Psoas muscle (tissue), 8 donors: ENCODE measurements around the gene TACSTD2. TPM values are rescaled to one million over a fixed set of nuclear protein-coding genes. Genes with fewer than 3 reads are reported as not detected.
"Not testable (repeated sequence)": the region's sequence is repeated elsewhere in the genome, so short reads cannot be mapped to it uniquely, and the experiment has no call there.

Experiments
- ATAC-seq, 4 donors: fragments of 200-7000 bp; cut with Tn5 transposase; one replicate each; pipeline ENCODE4 v1.9.1; 2020; ENCODE audit warnings: moderate library complexity in 3 of 4, mild to moderate bottlenecking in 2 of 4
- DNase-seq, 2 donors: peaks; one replicate each; pipeline ENCODE4 v3.0.0-alpha.2; 2020
- H3K27ac ChIP-seq: fragments of 200-600 bp; one replicate; pipeline ENCODE4 v1.8.0; 2022
- H3K27me3 ChIP-seq, 3 donors: fragments of 200-600 bp in 1 of 3; one replicate each; pipeline versions ENCODE4 v1.6.1 to v1.8.0; 2013 to 2022; ENCODE audit warnings: low read length in 2 of 3, mild to moderate bottlenecking in 2 of 3, moderate library complexity in 1 of 3; ENCODE audit not compliant: insufficient read depth in 3 of 3
- H3K36me3 ChIP-seq, 2 donors: fragments of 200-600 bp in 1 of 2; one replicate each; pipeline versions ENCODE4 v1.6.1 to v1.8.0; 2013 to 2022; ENCODE audit warnings: low read depth in 1 of 2, mild to moderate bottlenecking in 1 of 2, moderate library complexity in 1 of 2; ENCODE audit not compliant: insufficient read depth in 1 of 2
- H3K4me1 ChIP-seq: fragments of 200-600 bp; one replicate; pipeline ENCODE4 v1.8.0; 2022
- H3K4me3 ChIP-seq: fragments of 200-600 bp; one replicate; pipeline ENCODE4 v1.8.0; 2022; ENCODE audit warnings: mild to moderate bottlenecking
- H3K9me3 ChIP-seq: fragments of 200-600 bp; one replicate; pipeline ENCODE4 v1.8.0; 2022
- CTCF ChIP-seq: fragments of 200-600 bp; IDR thresholded peaks from one replicate; pipeline ENCODE4 v1.8.0; 2022; ENCODE audit warnings: antibody characterized with exemption
- WGBS, 3 donors: extraction: QIAGEN DNeasy Blood & Tissue Kit; methylation state at CpG; one replicate each; pipeline versions ENCODE4 v1.1.6 to v1.1.7; 2013; 5-methylcytosine and 5-hydroxymethylcytosine counted together
- intact Hi-C, 2 donors: fragments of 100-400 bp; cut with DNase I; formaldehyde crosslinking; loops; one replicate each; pipeline versions ENCODE4 v1.11.0 to v1.14.2; 2022
- polyA plus RNA-seq, 3 donors: library from polyadenylated mRNA; stranded (reverse); fragments of 200-250 nt; gene quantifications; one replicate each; pipeline ENCODE4 v1.2.3, GENCODE V29; 2013
- total RNA-seq, 4 donors: library from RNA; stranded (reverse); fragmentation: NEBNext Ultra II Directional in 2 of 4; extraction: Animal tissue kit (Norgen Biotek cat#: 25700) in 2 of 4; gene quantifications; one replicate each; pipeline versions ENCODE4 v1.2.1 to v1.2.4, GENCODE V29; 2021 to 2023
- donor health status: healthy with polysubstance abuse.
- donor health status: DM: no; HTN: no; CAD: no; lungs with moderate emphysema.
- donor health status: Bipolar disorder and iron deficiency.
- donor health status: healthy.
- donor health status: DM: yes; HTN: yes; CAD: no.
- donor health status: DM: no; HTN: no; CAD: no.
- donor health status: DM: no; HTN: no; CAD: no.
- donor health status: DM: yes; HTN: yes; CAD: no.

Gene TACSTD2
- total and polyA plus RNA-seq, 7 donors, result 0.12 to 0.34 (median 0.22) TPM

GRCh38 chr1:58611861-58612385, 34.9 kb upstream of the TACSTD2 start:
- H3K36me3 ChIP-seq, result no peaks in the 10 kb centered on the region
- no peak for ATAC-seq
- intact Hi-C loops, result no loop called here
- DNase-seq, result no peak
- 73 to 87% (median 81%) methylated on average over 2 of the region's 2 CpGs for WGBS, 3 donors
- no peaks in the 10 kb centered on the region for H3K9me3 ChIP-seq
- H3K27ac ChIP-seq, result no peak overlapping the region
- no peak overlapping the region for H3K4me3 ChIP-seq
- no peaks in the 10 kb centered on the region for H3K4me1 ChIP-seq
- no peak for TF ChIP-seq CTCF
- no peaks in the 10 kb centered on the region for H3K27me3 ChIP-seq

- H3K27me3 ChIP-seq, result no peaks in the 10 kb centered on the region
- H3K36me3 ChIP-seq, result no peaks in the 10 kb centered on the region
- 92 to 94% (median 93%) methylated on average over 2 of the region's 2 CpGs for WGBS, 3 donors
- DNase-seq (no peak), ATAC-seq (no peak)
- TF ChIP-seq CTCF, result no peak
- no peak overlapping the region for H3K4me3 ChIP-seq
- no peak overlapping the region for H3K27ac ChIP-seq
- intact Hi-C loops, result no loop called here
- no peaks in the 10 kb centered on the region for H3K4me1 ChIP-seq
- peaks cover 8% of the 10 kb centered on the region for H3K9me3 ChIP-seq
Observed at GRCh38 chr1:58608945-58609344, 31.9 kb upstream of the TACSTD2 start.

GRCh38 chr1:58608297-58608696, 31.2 kb upstream of the TACSTD2 start:
- TF ChIP-seq CTCF, result no peak
- Histone ChIP-seq H3K36me3 (no peaks in the 10 kb centered on the region), H3K27me3 (no peaks in the 10 kb centered on the region), H3K9me3 (peaks cover 8% of the 10 kb centered on the region), H3K27ac (no peak overlapping the region), H3K4me1 (no peaks in the 10 kb centered on the region), H3K4me3 (no peak overlapping the region)
- no peak for ATAC-seq
- DNase-seq, result no peak
- intact Hi-C loops, result no loop called here

- no peak overlapping the region for H3K27ac ChIP-seq
- no peaks in the 10 kb centered on the region for H3K4me1 ChIP-seq
- no peaks in the 10 kb centered on the region for H3K36me3 ChIP-seq
- intact Hi-C loops, result no loop called here
- H3K4me3 ChIP-seq, result no peak overlapping the region
- no peaks in the 10 kb centered on the region for H3K27me3 ChIP-seq
- WGBS, 3 donors, result 75 to 82% (median 79%) methylated on average over 3 of the region's 3 CpGs
- ATAC-seq (no peak), DNase-seq (no peak)
- peaks cover 8% of the 10 kb centered on the region for H3K9me3 ChIP-seq
- no peak for TF ChIP-seq CTCF
Observed at GRCh38 chr1:58607391-58607790, 30.3 kb upstream of the TACSTD2 start.

GRCh38 chr1:58601921-58602320, 24.9 kb upstream of the TACSTD2 start:
- intact Hi-C loops, H3K27ac ChIP-seq, ATAC-seq, H3K4me3 ChIP-seq, DNase-seq, H3K27me3 ChIP-seq, H3K36me3 ChIP-seq, H3K4me1 ChIP-seq: not testable (repeated sequence)
- H3K9me3 ChIP-seq, result peaks cover 11% of the 10 kb centered on the region
- WGBS, 3 donors, result 95 to 96% (median 96%) methylated on average over 1 of the region's 1 CpG
